Brain microvascular endothelial cell (primary cell): ENCODE data around the gene FOXK1.
"Not testable (repeated sequence)": the region's sequence is repeated elsewhere in the genome, so short reads cannot be mapped to it uniquely, and the experiment has no call there.

Experiments used
- DNase-seq: peaks from one replicate; pipeline ENCODE4 v3.0.0-alpha.2; 2020
- H3K27ac ChIP-seq: fragments of 250-450 bp; sonication (Bioruptor Pico); 2 replicates; pipeline ENCODE4 v1.5.1; 2020; ENCODE audit warnings: mild to moderate bottlenecking, moderate library complexity
- H3K27me3 ChIP-seq: fragments of 250-450 bp; sonication (Bioruptor Pico); replicated peaks from 2 replicates; pipeline ENCODE4 v1.5.1; 2020; ENCODE audit warnings: mild to moderate bottlenecking
- H3K36me3 ChIP-seq: fragments of 250-450 bp; sonication (Bioruptor Pico); replicated peaks from 2 replicates; pipeline ENCODE4 v1.5.1; 2020; ENCODE audit warnings: mild to moderate bottlenecking
- H3K4me3 ChIP-seq: 2 replicates; pipeline ENCODE4 v1.5.1; 2011; ENCODE audit warnings: low read depth, mild to moderate bottlenecking, control low read depth, low read length, moderate library complexity
- in situ Hi-C: cut with HindIII; loops from 2 replicates; pipeline ENCODE4 v1.10.0; 2017; ENCODE audit warnings: low sequenced_read_pairs, low pct_ligation_motif_present
- TF ChIP-seq, protein P1 (sequence below): IDR thresholded peaks from 2 replicates; pipeline ENCODE4 v1.5.1; 2011; ENCODE audit warnings: low read depth, mild to moderate bottlenecking, moderate library complexity, low read length, control low read depth, inconsistent platforms; ENCODE audit errors: missing control alignments

Gene FOXK1

DNA sequence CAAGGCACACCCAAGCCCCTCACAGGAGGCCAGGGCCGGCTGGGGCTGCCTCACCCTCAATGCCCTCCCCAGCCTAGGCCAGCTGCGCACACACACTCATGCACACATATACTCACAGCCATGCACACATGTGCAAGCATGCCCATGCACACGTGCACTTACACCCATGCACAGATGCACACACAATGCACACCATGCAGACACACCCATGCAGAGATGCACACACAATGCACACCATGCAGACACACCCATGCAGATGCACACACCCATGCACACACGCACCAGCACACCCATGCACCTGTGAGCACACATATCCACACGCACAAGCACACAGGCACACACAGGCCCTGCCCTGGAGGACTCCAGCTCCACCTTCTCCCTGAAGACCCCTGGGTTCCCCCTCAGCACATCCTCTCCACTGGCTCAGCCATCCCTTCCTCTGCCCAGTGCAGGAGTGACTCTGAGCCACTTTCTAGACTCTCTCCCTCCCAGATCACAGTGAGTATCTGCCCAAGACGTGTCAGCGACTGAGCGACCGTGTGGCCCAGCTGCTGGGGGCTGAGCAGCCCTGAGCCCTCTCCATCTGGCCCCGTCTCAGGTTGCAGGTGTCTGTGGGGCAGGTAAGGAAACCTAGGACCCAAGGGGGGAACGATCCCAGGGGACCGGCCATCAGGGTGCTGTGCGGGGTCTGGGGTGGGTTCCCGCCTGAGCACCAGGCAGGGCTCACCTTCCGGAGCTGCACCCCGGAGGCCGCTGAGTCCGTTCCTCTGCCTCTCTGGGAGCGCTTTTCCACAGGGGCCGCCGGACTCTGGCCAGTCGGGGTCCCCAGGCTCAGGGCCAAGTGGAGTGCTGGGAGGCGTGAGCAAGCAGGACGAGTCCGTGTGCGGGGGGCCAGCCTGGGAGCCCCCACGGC, 119.1 kb downstream of the FOXK1 start:
- no peak overlapping the region for H3K4me3 ChIP-seq
- no peaks in the 10 kb centered on the region for H3K36me3 ChIP-seq
- no peak overlapping the region for H3K27ac ChIP-seq
- DNase-seq = no peak
- in situ Hi-C loops = no loop called here
- TF ChIP-seq, protein P1, sequence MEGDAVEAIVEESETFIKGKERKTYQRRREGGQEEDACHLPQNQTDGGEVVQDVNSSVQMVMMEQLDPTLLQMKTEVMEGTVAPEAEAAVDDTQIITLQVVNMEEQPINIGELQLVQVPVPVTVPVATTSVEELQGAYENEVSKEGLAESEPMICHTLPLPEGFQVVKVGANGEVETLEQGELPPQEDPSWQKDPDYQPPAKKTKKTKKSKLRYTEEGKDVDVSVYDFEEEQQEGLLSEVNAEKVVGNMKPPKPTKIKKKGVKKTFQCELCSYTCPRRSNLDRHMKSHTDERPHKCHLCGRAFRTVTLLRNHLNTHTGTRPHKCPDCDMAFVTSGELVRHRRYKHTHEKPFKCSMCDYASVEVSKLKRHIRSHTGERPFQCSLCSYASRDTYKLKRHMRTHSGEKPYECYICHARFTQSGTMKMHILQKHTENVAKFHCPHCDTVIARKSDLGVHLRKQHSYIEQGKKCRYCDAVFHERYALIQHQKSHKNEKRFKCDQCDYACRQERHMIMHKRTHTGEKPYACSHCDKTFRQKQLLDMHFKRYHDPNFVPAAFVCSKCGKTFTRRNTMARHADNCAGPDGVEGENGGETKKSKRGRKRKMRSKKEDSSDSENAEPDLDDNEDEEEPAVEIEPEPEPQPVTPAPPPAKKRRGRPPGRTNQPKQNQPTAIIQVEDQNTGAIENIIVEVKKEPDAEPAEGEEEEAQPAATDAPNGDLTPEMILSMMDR = no peak
- no peaks in the 10 kb centered on the region for H3K27me3 ChIP-seq

- no peaks in the 10 kb centered on the region for H3K27me3 ChIP-seq
- in situ Hi-C loops = no loop called here
Measured at GRCh38 chr7:4801839-4802231, 119.7 kb downstream of the FOXK1 start.

GRCh38 chr7:4802577-4802976, 120.5 kb downstream of the FOXK1 start:
- H3K27ac ChIP-seq, H3K36me3 ChIP-seq, in situ Hi-C loops, H3K4me3 ChIP-seq, DNase-seq, H3K27me3 ChIP-seq: not testable (repeated sequence)

More at GRCh38 chr7:4801839-4802231, 119.7 kb downstream of the FOXK1 start:
- Histone ChIP-seq H3K27ac (no peak overlapping the region), H3K36me3 (no peaks in the 10 kb centered on the region), H3K4me3 (no peak overlapping the region)
- no peak for DNase-seq
- TF ChIP-seq, protein P1 = no peak

- TF ChIP-seq, protein P1 = no peak
- no peak overlapping the region for H3K4me3 ChIP-seq
- no peaks in the 10 kb centered on the region for H3K27me3 ChIP-seq
- in situ Hi-C loops = no loop called here
- no peak for DNase-seq
- H3K27ac ChIP-seq = no peak overlapping the region
- H3K36me3 ChIP-seq = no peaks in the 10 kb centered on the region
Measured at GRCh38 chr7:4803397-4804241, 121.5 kb downstream of the FOXK1 start.

- TF ChIP-seq, protein P1 = no peak
- Histone ChIP-seq H3K4me3 (no peak overlapping the region), H3K36me3 (no peaks in the 10 kb centered on the region), H3K27ac (no peak overlapping the region), H3K27me3 (no peaks in the 10 kb centered on the region)
- no peak for DNase-seq
- in situ Hi-C loops = no loop called here
Measured at GRCh38 chr7:4805110-4805983, 123.3 kb downstream of the FOXK1 start.
